Ishikawa (cell line): ENCODE results near the gene IFI44.

ENCODE experiments used
- CEBPB ChIP-seq: IDR thresholded peaks from 2 replicates; pipeline ENCODE4 v1.6.1; 2012
- CREB1 ChIP-seq: IDR thresholded peaks from 2 replicates; pipeline ENCODE4 v1.6.1; 2012; ENCODE audit warnings: low read depth
- EGR1 ChIP-seq: IDR thresholded peaks from 2 replicates; pipeline ENCODE4 v1.6.1; 2012
- EP300 ChIP-seq: IDR thresholded peaks from 2 replicates; pipeline ENCODE4 v1.6.1; 2012; ENCODE audit warnings: borderline replicate concordance
- FOXM1 ChIP-seq: IDR thresholded peaks from 2 replicates; pipeline ENCODE4 v1.6.1; 2012; ENCODE audit warnings: low read depth, borderline replicate concordance
- NFIC ChIP-seq: IDR thresholded peaks from 2 replicates; pipeline ENCODE4 v1.6.1; 2012
- RAD21 ChIP-seq: IDR thresholded peaks from 2 replicates; pipeline ENCODE4 v1.6.1; 2012; ENCODE audit warnings: low read depth
- TAF1 ChIP-seq: IDR thresholded peaks from 2 replicates; pipeline ENCODE4 v1.6.1; 2012; ENCODE audit warnings: low read depth, mild to moderate bottlenecking
- TCF12 ChIP-seq: IDR thresholded peaks from 2 replicates; pipeline ENCODE4 v1.6.1; 2012; ENCODE audit warnings: low read depth
- TEAD4 ChIP-seq: IDR thresholded peaks from 2 replicates; pipeline ENCODE4 v1.6.1; 2012
- YY1 ChIP-seq: IDR thresholded peaks from 2 replicates; pipeline ENCODE4 v1.6.1; 2012; ENCODE audit warnings: low read depth
- ZBTB7A ChIP-seq: IDR thresholded peaks from 2 replicates; pipeline ENCODE4 v1.6.1; 2012; ENCODE audit warnings: low read depth
- TF ChIP-seq, protein P1 (sequence below): IDR thresholded peaks from 2 replicates; pipeline ENCODE4 v1.6.1; 2012; ENCODE audit warnings: low read depth, mild to moderate bottlenecking
- TF ChIP-seq, protein P2 (sequence below): IDR thresholded peaks from 2 replicates; pipeline ENCODE4 v1.6.1; 2012
- TF ChIP-seq, protein P3 (sequence below): IDR thresholded peaks from 2 replicates; pipeline ENCODE4 v1.6.1; 2012

IFI44 gene

DNA sequence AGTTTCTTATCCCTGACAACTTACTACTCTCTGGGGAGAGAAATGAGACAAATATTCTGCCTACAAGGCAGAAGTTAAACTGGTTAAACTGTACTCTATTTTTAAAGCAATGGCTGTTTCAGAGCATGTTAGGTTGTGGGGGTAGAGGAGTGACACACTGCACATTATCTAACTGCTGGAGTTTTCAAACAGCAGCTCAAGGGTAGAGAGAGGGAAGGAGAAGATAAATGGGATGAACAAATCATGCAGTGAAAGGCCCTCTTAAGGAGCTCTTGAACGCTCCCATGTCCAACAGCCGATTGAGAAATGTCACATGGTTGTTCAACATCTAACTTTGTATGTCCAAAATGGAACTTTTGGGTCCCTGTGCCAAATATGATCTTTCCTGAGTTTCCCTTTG lies 43.4 kb upstream of the IFI44 start:
- TF ChIP-seq CREB1 (no peak), EGR1 (no peak), ZBTB7A (no peak), CEBPB (no peak), EP300 (no peak), TEAD4 (no peak), RAD21 (no peak), TCF12 (no peak), TAF1 (no peak), FOXM1 (no peak), YY1 (no peak), NFIC (no peak)
- TF ChIP-seq, protein P1, sequence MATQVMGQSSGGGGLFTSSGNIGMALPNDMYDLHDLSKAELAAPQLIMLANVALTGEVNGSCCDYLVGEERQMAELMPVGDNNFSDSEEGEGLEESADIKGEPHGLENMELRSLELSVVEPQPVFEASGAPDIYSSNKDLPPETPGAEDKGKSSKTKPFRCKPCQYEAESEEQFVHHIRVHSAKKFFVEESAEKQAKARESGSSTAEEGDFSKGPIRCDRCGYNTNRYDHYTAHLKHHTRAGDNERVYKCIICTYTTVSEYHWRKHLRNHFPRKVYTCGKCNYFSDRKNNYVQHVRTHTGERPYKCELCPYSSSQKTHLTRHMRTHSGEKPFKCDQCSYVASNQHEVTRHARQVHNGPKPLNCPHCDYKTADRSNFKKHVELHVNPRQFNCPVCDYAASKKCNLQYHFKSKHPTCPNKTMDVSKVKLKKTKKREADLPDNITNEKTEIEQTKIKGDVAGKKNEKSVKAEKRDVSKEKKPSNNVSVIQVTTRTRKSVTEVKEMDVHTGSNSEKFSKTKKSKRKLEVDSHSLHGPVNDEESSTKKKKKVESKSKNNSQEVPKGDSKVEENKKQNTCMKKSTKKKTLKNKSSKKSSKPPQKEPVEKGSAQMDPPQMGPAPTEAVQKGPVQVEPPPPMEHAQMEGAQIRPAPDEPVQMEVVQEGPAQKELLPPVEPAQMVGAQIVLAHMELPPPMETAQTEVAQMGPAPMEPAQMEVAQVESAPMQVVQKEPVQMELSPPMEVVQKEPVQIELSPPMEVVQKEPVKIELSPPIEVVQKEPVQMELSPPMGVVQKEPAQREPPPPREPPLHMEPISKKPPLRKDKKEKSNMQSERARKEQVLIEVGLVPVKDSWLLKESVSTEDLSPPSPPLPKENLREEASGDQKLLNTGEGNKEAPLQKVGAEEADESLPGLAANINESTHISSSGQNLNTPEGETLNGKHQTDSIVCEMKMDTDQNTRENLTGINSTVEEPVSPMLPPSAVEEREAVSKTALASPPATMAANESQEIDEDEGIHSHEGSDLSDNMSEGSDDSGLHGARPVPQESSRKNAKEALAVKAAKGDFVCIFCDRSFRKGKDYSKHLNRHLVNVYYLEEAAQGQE, result no peak
- TF ChIP-seq, protein P2, sequence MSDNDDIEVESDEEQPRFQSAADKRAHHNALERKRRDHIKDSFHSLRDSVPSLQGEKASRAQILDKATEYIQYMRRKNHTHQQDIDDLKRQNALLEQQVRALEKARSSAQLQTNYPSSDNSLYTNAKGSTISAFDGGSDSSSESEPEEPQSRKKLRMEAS, result no peak
- TF ChIP-seq, protein P3, sequence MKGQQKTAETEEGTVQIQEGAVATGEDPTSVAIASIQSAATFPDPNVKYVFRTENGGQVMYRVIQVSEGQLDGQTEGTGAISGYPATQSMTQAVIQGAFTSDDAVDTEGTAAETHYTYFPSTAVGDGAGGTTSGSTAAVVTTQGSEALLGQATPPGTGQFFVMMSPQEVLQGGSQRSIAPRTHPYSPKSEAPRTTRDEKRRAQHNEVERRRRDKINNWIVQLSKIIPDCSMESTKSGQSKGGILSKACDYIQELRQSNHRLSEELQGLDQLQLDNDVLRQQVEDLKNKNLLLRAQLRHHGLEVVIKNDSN, result no peak

DNA sequence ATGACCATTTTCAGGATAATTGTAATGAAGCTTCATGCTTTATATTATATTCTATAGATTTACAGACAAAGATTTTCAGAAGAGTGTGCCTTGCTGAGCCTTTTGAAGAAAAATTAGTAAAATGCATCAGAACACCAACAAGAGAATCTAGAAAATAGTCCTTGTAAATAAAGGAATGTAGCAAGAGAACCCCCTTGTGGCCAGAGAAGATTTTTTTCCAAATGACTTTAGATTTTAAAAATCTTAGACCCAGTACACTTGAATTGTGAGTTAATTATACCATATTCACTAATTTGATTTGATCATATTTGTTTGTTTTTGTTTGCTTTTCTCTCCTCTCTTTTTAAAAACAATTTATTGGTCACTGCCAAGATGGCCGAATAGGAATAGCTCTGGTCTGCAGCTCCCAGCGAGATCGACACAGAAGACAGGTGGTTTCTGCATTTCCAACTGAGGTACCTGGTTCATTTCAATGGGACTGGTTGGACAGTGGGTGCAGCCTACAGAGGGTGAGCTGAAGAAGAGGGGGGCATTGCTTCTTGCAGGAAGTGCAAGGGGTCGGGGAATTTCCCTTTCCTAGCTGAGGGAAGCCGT lies 42.2 kb upstream of the IFI44 start:
- TF ChIP-seq TEAD4 (no peak), RAD21 (peak; percentile 55)

DNA sequence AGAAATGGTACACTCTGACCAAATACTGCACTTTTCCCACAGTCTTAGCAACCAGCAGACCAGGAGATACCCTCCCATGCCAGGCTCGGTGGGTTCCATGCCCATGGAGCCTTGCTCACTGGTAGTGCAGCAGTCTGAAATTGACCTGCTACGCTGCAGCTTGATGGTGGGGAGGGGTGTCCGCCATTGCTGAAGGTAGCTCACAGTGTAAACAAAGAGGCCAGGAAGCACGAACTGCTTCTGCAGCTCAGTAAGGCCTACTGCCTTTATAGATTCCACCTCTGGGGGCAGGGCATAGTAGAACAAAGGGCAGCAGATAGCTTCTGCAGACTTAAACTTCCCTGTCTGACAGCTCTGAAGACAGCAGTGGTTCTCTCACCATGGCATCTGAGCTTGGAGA lies 41.7 kb upstream of the IFI44 start:
- TF ChIP-seq YY1 (no peak), TAF1 (no peak), RAD21 (no peak)
- TF ChIP-seq, protein P3, result no peak

DNA sequence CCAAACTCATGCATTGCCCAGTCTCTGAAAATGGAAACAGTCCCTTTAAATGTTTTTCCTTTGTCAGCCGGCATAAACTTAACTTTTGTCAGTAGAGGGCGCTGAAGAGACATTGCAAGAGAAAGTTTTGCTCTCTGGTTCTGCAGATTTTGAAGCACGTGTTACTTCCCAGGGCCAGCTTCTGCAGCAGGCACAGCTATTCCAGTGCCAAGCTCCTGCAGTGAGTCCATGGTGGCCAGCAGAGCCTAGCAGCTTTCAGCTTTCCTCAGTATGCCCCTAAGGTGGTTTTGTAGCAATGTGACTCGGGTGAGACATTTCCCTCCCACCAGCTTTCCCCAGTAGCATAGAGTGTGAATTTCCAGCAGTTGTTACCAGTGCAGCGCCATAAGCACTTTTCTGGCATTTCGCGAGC lies 32.0 kb upstream of the IFI44 start:
- TF ChIP-seq FOXM1 (no peak), EGR1 (no peak), YY1 (no peak), NFIC (peak; percentile 31; the same call in 1 of the 2 replicates), TAF1 (no peak), TEAD4 (no peak), CEBPB (no peak), TCF12 (no peak), RAD21 (peak; percentile 84), EP300 (no peak), CREB1 (no peak), ZBTB7A (no peak)
- TF ChIP-seq, protein P3, result peak; percentile 68
- TF ChIP-seq, protein P2, result peak; percentile 93
- TF ChIP-seq, protein P1, result no peak

DNA sequence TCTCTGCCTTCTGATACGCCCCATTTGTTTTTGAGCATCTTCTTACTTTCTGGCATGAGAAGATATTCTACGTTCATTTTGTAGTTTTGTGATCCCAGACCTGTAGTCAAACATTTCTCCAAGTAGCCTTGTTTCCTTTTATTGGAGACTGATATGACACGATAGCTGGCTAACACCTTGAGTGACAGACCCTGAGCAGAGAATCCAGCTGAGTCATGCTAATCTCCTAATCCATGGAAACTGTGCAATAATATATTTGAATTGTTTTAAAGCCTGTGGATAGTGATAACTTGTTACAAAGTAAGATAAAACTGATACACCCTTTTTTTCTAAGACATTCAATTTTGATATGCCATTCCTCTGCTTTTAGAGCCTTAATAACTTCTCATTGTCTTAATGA lies 30.6 kb upstream of the IFI44 start:
- TF ChIP-seq CEBPB, result no peak
- TF ChIP-seq TEAD4, result no peak
- TF ChIP-seq, protein P3, result no peak
- TF ChIP-seq, protein P2, result no peak
- no peak for TF ChIP-seq FOXM1
- TF ChIP-seq RAD21, result no peak

DNA sequence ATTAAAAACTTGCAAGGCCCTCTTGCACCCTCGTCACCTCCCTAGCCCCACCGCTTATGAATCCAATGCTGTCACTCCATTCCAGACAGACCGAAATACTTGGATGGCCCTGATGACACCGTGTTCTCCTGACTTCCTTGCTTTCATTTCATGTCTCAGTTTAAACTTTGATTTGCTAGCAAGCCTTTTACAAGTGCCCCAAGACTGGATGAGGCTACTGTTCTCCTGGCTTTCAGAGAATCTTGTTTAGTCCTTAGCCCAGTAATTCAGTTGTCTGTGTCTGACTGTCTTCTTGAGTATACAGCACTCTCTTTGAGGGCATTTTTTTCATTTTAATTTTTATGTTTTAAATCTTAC lies 30.2 kb upstream of the IFI44 start:
- TF ChIP-seq, protein P1, result no peak
- TF ChIP-seq FOXM1, result no peak
- no peak for TF ChIP-seq EP300
- TF ChIP-seq CEBPB, result no peak
- no peak for TF ChIP-seq CREB1
- TF ChIP-seq TAF1, result no peak
- TF ChIP-seq RAD21, result no peak
- no peak for TF ChIP-seq TEAD4
- TF ChIP-seq, protein P2, result no peak
- TF ChIP-seq EGR1, result no peak
- TF ChIP-seq TCF12, result no peak
- TF ChIP-seq, protein P3, result no peak
- TF ChIP-seq YY1, result no peak
- TF ChIP-seq ZBTB7A, result no peak
- TF ChIP-seq NFIC, result no peak
